A549 (cell line): Measurements from ENCODE around the gene SLC12A7.

Experiments used
- FOSL2 ChIP-seq, 2 experiments: fragments of 450-650 bp in 1 of 2; fragments of >200 bp in 1 of 2; sonication (Bioruptor Twin) in 1 of 2; formaldehyde crosslinking; IDR thresholded peaks; 2 replicates each; pipeline versions ENCODE4 v1.5.0 to v1.6.1; 2016 to 2020; ENCODE audit warnings: mild to moderate bottlenecking in 1 of 2, moderate library complexity in 1 of 2
- JUN ChIP-seq, 2 experiments: fragments of >200 bp; sonication (Bioruptor Twin); formaldehyde crosslinking; IDR thresholded peaks; 2 replicates in 1 of 2; 3 replicates in 1 of 2; pipeline ENCODE4 v1.6.1; 2016 to 2017
- JUNB ChIP-seq: fragments of >200 bp; sonication (Bioruptor Twin); formaldehyde crosslinking; IDR thresholded peaks from 2 replicates; pipeline ENCODE4 v1.6.1; 2016
- MAX ChIP-seq: IDR thresholded peaks from 2 replicates; pipeline ENCODE4 v1.6.1; 2012
- POLR2A ChIP-seq: IDR thresholded peaks from 2 replicates; pipeline ENCODE4 v1.6.1; 2012; ENCODE audit warnings: mild to moderate bottlenecking, low read length
- POLR2AphosphoS2 ChIP-seq: conservative IDR thresholded peaks from 2 replicates; pipeline ENCODE4 v1.6.1; 2012; ENCODE audit warnings: low read length, improper control_type of control experiment, inconsistent platforms
- ZFP36 ChIP-seq: fragments of 450-650 bp; IDR thresholded peaks from 2 replicates; pipeline ENCODE4 v1.6.1; 2014; ENCODE audit warnings: borderline replicate concordance; ENCODE audit not compliant: partially characterized antibody
- ZSCAN20 ChIP-seq: fragments of 250-450 bp; sonication (Bioruptor Pico); IDR thresholded peaks from 2 replicates; pipeline ENCODE4 v1.8.0; 2022; ENCODE audit warnings: mild to moderate bottlenecking, moderate library complexity

- TF ChIP-seq POLR2AphosphoS2 = no peak
- TF ChIP-seq MAX = no peak
- TF ChIP-seq ZFP36 = no peak
- no peak for TF ChIP-seq ZSCAN20 (CRISPR knock-in tag)
- TF ChIP-seq POLR2A = no peak
- no peak for TF ChIP-seq JUN (IDR thresholded peaks at IDR 0.05)
- TF ChIP-seq FOSL2 (IDR thresholded peaks at IDR 0.05) = no peak
- TF ChIP-seq FOSL2 (CRISPR knock-in tag; IDR thresholded peaks at IDR 0.05) = no peak
- no peak for TF ChIP-seq JUNB
Observed at GRCh38 chr5:1047332-1047965, 64.4 kb downstream of the SLC12A7 start.
